ENCODE data around the gene VPS4A. TPM values are rescaled to one million over a fixed set of nuclear protein-coding genes. Genes with fewer than 3 reads are reported as not detected.
A peak's percentile ranks its signal among the peaks of the same experiment; 100 is the strongest.

VPS4A gene
- total and polyA plus RNA-seq, 12 donors, result 24.2 to 44.6 (median 28.1) TPM

DNA sequence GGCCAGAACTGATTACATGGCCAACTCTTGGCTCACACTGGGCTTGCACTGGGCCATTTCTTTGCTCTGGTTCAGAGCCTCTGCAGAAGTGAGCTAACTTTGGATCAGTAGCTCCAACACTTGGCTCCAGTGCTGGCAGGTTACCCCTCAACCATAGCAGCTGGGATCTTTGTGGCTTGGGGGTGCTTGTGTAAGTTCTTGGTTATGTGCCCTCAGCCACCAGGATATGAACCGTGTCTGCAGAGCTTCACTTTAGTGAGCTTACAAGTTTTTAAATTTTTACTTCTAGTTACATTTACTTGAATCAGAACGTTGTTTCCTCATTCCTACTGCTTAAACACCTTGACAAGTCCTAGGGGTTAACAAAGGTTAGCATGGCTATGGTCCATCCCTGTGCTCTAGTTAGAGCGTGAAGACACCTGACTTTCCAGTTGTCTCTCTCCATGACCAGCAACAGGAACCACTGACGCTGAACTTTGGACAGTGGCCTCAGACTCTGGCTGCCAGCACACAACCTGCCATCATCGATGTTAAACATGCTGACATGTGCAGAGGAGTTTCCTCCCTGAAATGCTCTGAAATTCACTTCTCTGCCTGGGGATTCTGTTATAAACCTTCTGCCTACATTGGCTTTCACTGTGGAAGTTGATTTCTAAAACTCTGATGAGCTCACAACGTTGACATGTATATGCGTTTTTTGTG lies 15.2 kb downstream of the VPS4A start:
- intact Hi-C loops (cut with DNase I), result no loop called here
- peaks cover 5 to 60% (median 48%) of the 10 kb centered on the region in 9 donors for H3K4me1 ChIP-seq
- DNase-seq (no peak), ATAC-seq (no peak)
- no peak overlapping the region for H3K4me3 ChIP-seq
- no peaks in the 10 kb centered on the region for H3K27me3 ChIP-seq
- H3K27ac ChIP-seq, result peak overlapping the region in 3 of 10 donors; percentile 5 to 26 (median 6)
- TF ChIP-seq, protein P1, sequence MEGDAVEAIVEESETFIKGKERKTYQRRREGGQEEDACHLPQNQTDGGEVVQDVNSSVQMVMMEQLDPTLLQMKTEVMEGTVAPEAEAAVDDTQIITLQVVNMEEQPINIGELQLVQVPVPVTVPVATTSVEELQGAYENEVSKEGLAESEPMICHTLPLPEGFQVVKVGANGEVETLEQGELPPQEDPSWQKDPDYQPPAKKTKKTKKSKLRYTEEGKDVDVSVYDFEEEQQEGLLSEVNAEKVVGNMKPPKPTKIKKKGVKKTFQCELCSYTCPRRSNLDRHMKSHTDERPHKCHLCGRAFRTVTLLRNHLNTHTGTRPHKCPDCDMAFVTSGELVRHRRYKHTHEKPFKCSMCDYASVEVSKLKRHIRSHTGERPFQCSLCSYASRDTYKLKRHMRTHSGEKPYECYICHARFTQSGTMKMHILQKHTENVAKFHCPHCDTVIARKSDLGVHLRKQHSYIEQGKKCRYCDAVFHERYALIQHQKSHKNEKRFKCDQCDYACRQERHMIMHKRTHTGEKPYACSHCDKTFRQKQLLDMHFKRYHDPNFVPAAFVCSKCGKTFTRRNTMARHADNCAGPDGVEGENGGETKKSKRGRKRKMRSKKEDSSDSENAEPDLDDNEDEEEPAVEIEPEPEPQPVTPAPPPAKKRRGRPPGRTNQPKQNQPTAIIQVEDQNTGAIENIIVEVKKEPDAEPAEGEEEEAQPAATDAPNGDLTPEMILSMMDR (IDR thresholded peaks at IDR 0.05), result no peak
- WGBS, 2 donors, result 54 to 59% methylated on average over 7 of the region's 7 CpGs
- peaks cover 0 to 75% (median 45%) of the 10 kb centered on the region in 9 donors for H3K36me3 ChIP-seq
- no peaks in the 10 kb centered on the region for H3K9me3 ChIP-seq

DNA sequence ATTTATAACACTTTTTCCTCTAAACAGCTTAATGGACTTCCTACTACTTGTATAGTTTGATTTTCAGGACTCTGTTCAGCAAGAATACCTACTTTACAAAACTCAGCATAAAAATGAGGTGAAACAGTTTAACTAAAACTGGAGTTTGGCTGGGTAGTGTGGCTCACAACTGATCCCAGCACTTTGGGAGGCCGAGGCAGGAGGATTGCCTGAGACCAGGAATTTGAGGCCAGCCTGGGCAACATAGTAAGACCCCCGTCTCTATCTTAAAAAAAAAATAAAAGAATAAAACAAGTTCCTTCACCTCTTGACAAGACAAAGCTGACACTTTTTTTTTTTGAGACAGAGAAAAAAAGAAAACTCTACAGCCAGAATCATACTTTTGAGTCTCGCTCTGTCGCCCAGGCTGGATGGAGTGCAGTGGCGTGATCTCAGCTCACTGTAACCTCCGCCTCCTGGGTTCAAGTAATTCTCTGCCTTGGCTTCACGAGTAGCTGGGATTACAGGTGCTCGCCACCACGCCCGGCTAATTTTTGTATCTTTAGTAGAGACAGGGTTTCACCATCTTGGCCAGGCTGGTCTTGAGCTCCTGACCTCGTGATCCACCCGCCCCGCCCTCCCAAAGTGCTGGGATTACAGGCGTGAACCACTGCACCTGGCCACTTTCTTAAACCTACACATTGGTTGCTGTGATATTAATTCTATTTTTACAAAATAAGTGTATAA lies 16.6 kb downstream of the VPS4A start:
- peaks cover 0 to 74% (median 37%) of the 10 kb centered on the region in 9 donors for H3K36me3 ChIP-seq
- no peak overlapping the region for H3K27ac ChIP-seq
- no peak for ATAC-seq
- 96% methylated on average over 14 of the region's 14 CpGs for WGBS, 2 donors
- DNase-seq, result no peak
- TF ChIP-seq, protein P1 (IDR thresholded peaks at IDR 0.05), result no peak
- H3K9me3 ChIP-seq, result no peaks in the 10 kb centered on the region
- intact Hi-C loops (cut with DNase I), result no loop called here
- peaks cover 5 to 63% (median 52%) of the 10 kb centered on the region in 9 donors for H3K4me1 ChIP-seq
- H3K4me3 ChIP-seq, result no peak overlapping the region
- no peaks in the 10 kb centered on the region for H3K27me3 ChIP-seq

DNA sequence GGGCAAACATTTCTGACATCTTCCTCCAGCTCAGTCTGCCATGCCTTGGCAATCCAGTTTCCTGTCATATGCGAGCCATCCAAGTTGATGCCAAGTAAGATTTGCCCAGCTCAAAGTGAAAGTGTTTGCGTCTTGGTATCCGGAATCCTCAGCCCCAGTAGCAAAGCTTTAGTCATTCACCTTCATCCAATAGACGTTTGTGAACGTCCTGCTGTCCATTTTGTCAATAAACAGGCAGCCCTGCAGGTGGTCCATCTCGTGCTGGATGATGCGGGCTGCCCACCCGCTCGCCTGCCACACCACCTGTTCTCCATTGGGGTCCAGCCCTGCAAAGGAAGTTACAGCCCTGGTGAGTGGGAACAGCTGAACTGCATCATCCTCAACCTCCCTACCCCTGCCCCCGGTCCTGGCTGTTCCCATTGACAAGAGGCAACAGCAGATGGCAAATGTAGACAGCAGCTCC lies 17.7 kb downstream of the VPS4A start:
- Histone ChIP-seq H3K4me1 (peaks cover 5 to 62% (median 52%) of the 10 kb centered on the region in 9 donors), H3K36me3 (peaks cover 0 to 74% (median 41%) of the 10 kb centered on the region in 9 donors), H3K27ac (peak overlapping the region in 1 of 10 donors; percentile 93), H3K9me3 (no peaks in the 10 kb centered on the region), H3K4me3 (peak overlapping the region in 3 of 10 donors; percentile 69 to 95 (median 95)), H3K27me3 (no peaks in the 10 kb centered on the region)
- intact Hi-C loops (cut with DNase I), result no loop called here
- TF ChIP-seq, protein P1 (IDR thresholded peaks at IDR 0.05), result no peak
- no peak for ATAC-seq
- WGBS, 2 donors, result 60 to 63% methylated on average over 10 of the region's 10 CpGs
- DNase-seq, result no peak
